PC-3 (cell line): ENCODE results near the gene STAT2. TPM values are rescaled to one million over a fixed set of nuclear protein-coding genes. Genes with fewer than 3 reads are reported as not detected.
"Not testable (repeated sequence)": the region's sequence is repeated elsewhere in the genome, so short reads cannot be mapped to it uniquely, and the experiment has no call there.

Source experiments
- ATAC-seq: fragments of 200-7000 bp; cut with Tn5 transposase; 2 replicates; pipeline ENCODE4 v1.9.1; 2020; ENCODE audit warnings: mild to moderate bottlenecking, moderate library complexity
- BruUV-seq: library from RNA; stranded (reverse); fragments of 400-500 nt; replicated peaks from 2 replicates; lab custom pipeline; 2021; lab: Mats Ljungman, UMichigan
- CTCF ChIA-PET: fragments of 300-600 bp; sonication (Branson Sonifier 250); formaldehyde crosslinking; loops from one replicate; lab custom pipeline; 2022; ENCODE audit warnings: antibody characterized with exemption; lab: Charles Lee
- POLR2A ChIA-PET: fragments of 300-600 bp; sonication (Branson Sonifier 250); formaldehyde crosslinking; loops from one replicate; lab custom pipeline; 2022; ENCODE audit warnings: antibody characterized with exemption; ENCODE audit not compliant: unreplicated experiment; lab: Charles Lee
- DNase-seq: peaks from one replicate; pipeline ENCODE4 v3.0.0-alpha.2; 2015
- H2AFZ ChIP-seq: fragments of 300-600 bp; sonication (generic); 2 replicates; pipeline ENCODE4 v1.6.0; 2016; ENCODE audit warnings: antibody characterized with exemption, low read length
- H3F3A ChIP-seq: fragments of 300-600 bp; sonication (generic); one replicate; pipeline ENCODE4 v1.6.0; 2017; ENCODE audit warnings: antibody characterized with exemption, low read length, control low read depth, mild to moderate bottlenecking; ENCODE audit not compliant: unreplicated experiment
- H3K27ac ChIP-seq: fragments of 300-600 bp; sonication (generic); 2 replicates; pipeline ENCODE4 v1.5.1; 2016; ENCODE audit warnings: mild to moderate bottlenecking, low read length
- H3K27me3 ChIP-seq: fragments of 300-600 bp; sonication (generic); 2 replicates; pipeline ENCODE4 v1.6.1; 2016; ENCODE audit warnings: low read length, mixed read lengths
- H3K36me3 ChIP-seq: fragments of 300-600 bp; sonication (generic); 2 replicates; pipeline ENCODE4 v1.6.1; 2016; ENCODE audit warnings: low read depth, mixed run types, low read length, mixed read lengths
- H3K4me1 ChIP-seq: fragments of 300-600 bp; sonication (generic); 2 replicates; pipeline ENCODE4 v1.5.1; 2016; ENCODE audit warnings: low read length; ENCODE audit not compliant: insufficient read depth
- H3K4me2 ChIP-seq: fragments of 300-600 bp; sonication (generic); 2 replicates; pipeline ENCODE4 v1.6.0; 2016; ENCODE audit warnings: low read length
- H3K4me3 ChIP-seq: fragments of 300-600 bp; sonication (generic); 2 replicates; pipeline ENCODE4 v1.5.1; 2016; ENCODE audit warnings: mild to moderate bottlenecking, low read length, mixed read lengths
- H3K79me2 ChIP-seq: fragments of 300-600 bp; sonication (generic); 2 replicates; pipeline ENCODE4 v1.6.1; 2017; ENCODE audit warnings: low read length, mixed read lengths
- H3K9ac ChIP-seq: fragments of 300-600 bp; sonication (generic); 2 replicates; pipeline ENCODE4 v1.6.0; 2016; ENCODE audit warnings: mild to moderate bottlenecking, low read length
- H3K9me2 ChIP-seq: fragments of 300-600 bp; sonication (generic); replicated peaks from 2 replicates; pipeline ENCODE4 v1.6.1; 2016; ENCODE audit warnings: mixed run types, low read length, mixed read lengths
- H3K9me3 ChIP-seq: fragments of 300-600 bp; sonication (generic); 2 replicates; pipeline ENCODE4 v1.6.1; 2016; ENCODE audit warnings: low read length, mixed read lengths
- H4K20me1 ChIP-seq: fragments of 300-600 bp; sonication (generic); 2 replicates; pipeline ENCODE4 v1.6.1; 2016; ENCODE audit warnings: low read length, mixed read lengths
- EZH2 ChIP-seq: fragments of 300-600 bp; sonication (generic); IDR thresholded peaks from one replicate; pipeline ENCODE4 v1.6.1; 2017; ENCODE audit warnings: antibody characterized with exemption, mild to moderate bottlenecking, low read length; ENCODE audit not compliant: unreplicated experiment
- EZH2phosphoT487 ChIP-seq: fragments of 300-600 bp; sonication (generic); IDR thresholded peaks from 2 replicates; pipeline ENCODE4 v1.6.1; 2018; ENCODE audit warnings: mild to moderate bottlenecking, antibody characterized with exemption, low read length, borderline replicate concordance
- intact Hi-C: fragments of 100-400 bp; cut with micrococcal nuclease; formaldehyde crosslinking; loops from 2 replicates; pipeline ENCODE4 v1.9.0; 2023
- total RNA-seq: library from RNA; depleted of rRNA; stranded (reverse); fragments of >200 nt; gene quantifications from 2 replicates; pipeline ENCODE4 v1.2.3, GENCODE V29; 2014
- TF ChIP-seq, protein P1 (sequence below): fragments of 300-600 bp; sonication (generic); conservative IDR thresholded peaks from 2 replicates; pipeline ENCODE4 v1.5.1; 2017; ENCODE audit warnings: antibody characterized with exemption, low read depth, mild to moderate bottlenecking, low read length

The STAT2 gene
- total RNA-seq, 1 experiment from 2014 or later, result 68.8 TPM

DNA sequence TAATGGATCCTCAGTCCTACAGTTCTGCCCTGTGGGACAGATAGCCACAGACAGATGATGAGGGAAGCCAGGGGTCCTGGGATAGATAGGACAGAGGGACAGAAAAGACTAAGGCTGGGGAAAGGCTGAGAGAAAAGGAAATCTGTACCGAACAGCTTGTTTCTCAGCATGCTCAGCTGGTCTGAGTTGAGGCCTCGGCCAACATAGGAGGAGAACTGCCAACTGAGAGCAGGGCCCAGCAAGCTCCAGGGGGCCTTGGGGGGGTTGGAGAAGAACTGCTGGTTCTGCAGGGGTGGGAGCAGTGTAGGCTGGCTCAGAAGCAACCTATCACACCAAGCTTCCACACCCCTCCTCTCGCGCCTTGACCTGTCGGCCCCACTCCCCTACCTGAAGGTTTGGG, 11.1 kb downstream of the STAT2 start:
- POLR2A ChIA-PET, result no interaction called here
- Histone ChIP-seq H3K9me3 (no peaks in the 10 kb centered on the region), H3K4me2 (no peak overlapping the region), H3K27ac (no peak overlapping the region), H2AFZ (no peak overlapping the region), H3K36me3 (peaks cover 27% of the 10 kb centered on the region; the same call in 1 of the 2 replicates), H3K9ac (no peak overlapping the region), H3F3A (peaks cover 4% of the 10 kb centered on the region), H3K79me2 (no peaks in the 10 kb centered on the region), H3K27me3 (no peaks in the 10 kb centered on the region), H4K20me1 (no peaks in the 10 kb centered on the region), H3K9me2 (no peaks in the 10 kb centered on the region), H3K4me1 (peaks cover 29% of the 10 kb centered on the region), H3K4me3 (no peak overlapping the region)
- no peak for DNase-seq
- TF ChIP-seq, protein P1, sequence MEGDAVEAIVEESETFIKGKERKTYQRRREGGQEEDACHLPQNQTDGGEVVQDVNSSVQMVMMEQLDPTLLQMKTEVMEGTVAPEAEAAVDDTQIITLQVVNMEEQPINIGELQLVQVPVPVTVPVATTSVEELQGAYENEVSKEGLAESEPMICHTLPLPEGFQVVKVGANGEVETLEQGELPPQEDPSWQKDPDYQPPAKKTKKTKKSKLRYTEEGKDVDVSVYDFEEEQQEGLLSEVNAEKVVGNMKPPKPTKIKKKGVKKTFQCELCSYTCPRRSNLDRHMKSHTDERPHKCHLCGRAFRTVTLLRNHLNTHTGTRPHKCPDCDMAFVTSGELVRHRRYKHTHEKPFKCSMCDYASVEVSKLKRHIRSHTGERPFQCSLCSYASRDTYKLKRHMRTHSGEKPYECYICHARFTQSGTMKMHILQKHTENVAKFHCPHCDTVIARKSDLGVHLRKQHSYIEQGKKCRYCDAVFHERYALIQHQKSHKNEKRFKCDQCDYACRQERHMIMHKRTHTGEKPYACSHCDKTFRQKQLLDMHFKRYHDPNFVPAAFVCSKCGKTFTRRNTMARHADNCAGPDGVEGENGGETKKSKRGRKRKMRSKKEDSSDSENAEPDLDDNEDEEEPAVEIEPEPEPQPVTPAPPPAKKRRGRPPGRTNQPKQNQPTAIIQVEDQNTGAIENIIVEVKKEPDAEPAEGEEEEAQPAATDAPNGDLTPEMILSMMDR, result no peak
- no peak for TF ChIP-seq EZH2
- TF ChIP-seq EZH2phosphoT487, result no peak
- intact Hi-C loops, result no loop called here
- no peak for ATAC-seq
- BruUV-seq, result no TSS peak
- CTCF ChIA-PET, result no interaction called here

DNA sequence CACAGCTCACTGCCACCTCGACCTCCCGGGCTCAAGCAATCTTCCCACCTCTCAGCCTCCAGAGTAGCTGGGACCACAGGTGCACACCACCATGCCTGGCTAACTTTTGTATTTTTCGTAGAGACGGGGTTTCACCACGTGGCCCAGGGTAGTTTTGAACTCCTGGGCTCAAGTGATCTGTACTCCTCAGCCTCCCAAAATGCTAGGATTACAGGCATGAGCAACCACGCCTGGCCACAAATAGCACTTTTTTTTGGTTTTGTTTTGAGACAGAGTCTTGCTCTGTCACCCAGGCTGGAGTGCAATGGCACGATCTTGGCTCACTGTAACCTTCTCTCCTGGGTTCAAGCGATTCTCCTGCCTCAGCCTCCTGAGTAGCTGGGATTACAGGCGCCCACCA, 12.7 kb downstream of the STAT2 start:
- CTCF ChIA-PET, H3K27ac ChIP-seq, H3K9ac ChIP-seq, DNase-seq, H3F3A ChIP-seq, intact Hi-C loops, H3K79me2 ChIP-seq, BruUV-seq, H3K4me2 ChIP-seq, H3K4me3 ChIP-seq, H4K20me1 ChIP-seq, ATAC-seq, POLR2A ChIA-PET, H2AFZ ChIP-seq, H3K9me2 ChIP-seq, H3K27me3 ChIP-seq, H3K9me3 ChIP-seq: not testable (repeated sequence)
- Histone ChIP-seq H3K4me1 (peaks cover 24% of the 10 kb centered on the region), H3K36me3 (peaks cover 32% of the 10 kb centered on the region; the same call in 1 of the 2 replicates)

DNA sequence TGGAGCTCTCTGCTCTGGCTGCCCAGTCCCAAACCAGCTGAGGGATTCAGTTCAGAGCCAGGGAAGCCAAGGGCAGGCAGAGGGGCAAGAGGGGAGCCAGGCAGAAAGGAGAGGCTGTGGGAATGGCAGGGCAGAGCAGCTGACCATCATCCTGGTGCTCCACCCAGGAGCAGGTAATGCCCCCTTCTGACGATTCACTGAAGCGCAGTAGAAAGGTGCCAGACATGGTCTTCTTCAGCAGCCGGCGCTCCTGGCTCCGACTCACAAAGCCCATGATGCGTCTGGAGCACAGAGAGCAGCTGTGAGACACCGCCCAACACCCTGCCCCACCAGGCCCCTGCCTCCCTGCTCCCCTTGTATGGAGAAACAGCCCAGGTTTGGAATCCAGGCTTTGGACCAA, 13.2 kb downstream of the STAT2 start:
- no peak overlapping the region for H3K27ac ChIP-seq
- peaks cover 18% of the 10 kb centered on the region for H3K4me1 ChIP-seq
- ChIA-PET POLR2A (no interaction called here), CTCF (no interaction called here)
- no peaks in the 10 kb centered on the region for H3K27me3 ChIP-seq
- peaks cover 4% of the 10 kb centered on the region for H3F3A ChIP-seq
- no peak overlapping the region for H3K4me2 ChIP-seq
- H4K20me1 ChIP-seq, result no peaks in the 10 kb centered on the region
- no peak for ATAC-seq
- no peak for DNase-seq
- BruUV-seq, result no TSS peak
- H2AFZ ChIP-seq, result no peak overlapping the region
- no peak overlapping the region for H3K4me3 ChIP-seq
- H3K79me2 ChIP-seq, result no peaks in the 10 kb centered on the region
- no peaks in the 10 kb centered on the region for H3K9me2 ChIP-seq
- H3K36me3 ChIP-seq, result peaks cover 32% of the 10 kb centered on the region; the same call in 1 of the 2 replicates
- no peak for TF ChIP-seq EZH2
- TF ChIP-seq, protein P1, result no peak
- no peak for TF ChIP-seq EZH2phosphoT487
- no peaks in the 10 kb centered on the region for H3K9me3 ChIP-seq
- no peak overlapping the region for H3K9ac ChIP-seq
- intact Hi-C loops, result no loop called here

DNA sequence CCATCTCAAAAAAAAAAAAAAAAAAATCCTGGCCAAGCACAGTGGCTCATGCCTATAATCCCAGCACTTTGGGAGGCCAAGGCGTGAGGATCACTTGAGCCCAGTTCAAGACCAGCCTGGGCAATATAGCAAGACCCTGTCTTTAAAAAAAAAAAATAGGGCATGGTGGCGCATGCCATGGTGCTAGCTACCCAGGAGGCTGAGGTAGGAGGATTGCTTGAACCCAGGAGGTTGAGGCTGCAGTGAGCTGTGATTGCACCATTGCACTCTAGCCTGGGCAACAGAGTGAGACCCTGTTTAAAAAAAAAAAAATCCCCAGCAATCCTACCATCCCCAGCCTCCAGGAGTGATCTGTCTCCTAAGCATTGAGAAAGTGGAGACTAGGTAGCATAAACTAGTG, 17.6 kb downstream of the STAT2 start:
- H3K9me2 ChIP-seq, H3K27ac ChIP-seq, BruUV-seq, POLR2A ChIA-PET, H3K4me3 ChIP-seq, H3K9me3 ChIP-seq, ATAC-seq, H3F3A ChIP-seq, H4K20me1 ChIP-seq, H3K27me3 ChIP-seq, DNase-seq, H2AFZ ChIP-seq, CTCF ChIA-PET, intact Hi-C loops, H3K4me2 ChIP-seq, H3K9ac ChIP-seq, H3K79me2 ChIP-seq: not testable (repeated sequence)
- peaks cover 15% of the 10 kb centered on the region; the same call in 1 of the 2 replicates for H3K36me3 ChIP-seq
- H3K4me1 ChIP-seq, result peaks cover 22% of the 10 kb centered on the region
